Natural killer cell treated with Interleukin-12 subunit alpha and Interleukin-12 subunit beta and Interleukin-15 and Interleukin-18, amount 100 ng/mL, for 72 hours (primary cell): ENCODE results near the gene LSG1. TPM values are rescaled to one million over a fixed set of nuclear protein-coding genes. Genes with fewer than 3 reads are reported as not detected.
"Not testable (repeated sequence)": the region's sequence is repeated elsewhere in the genome, so short reads cannot be mapped to it uniquely, and the experiment has no call there.

Source experiments
- ATAC-seq, 2 donors: fragments of 150-1000 bp; cut with Tn5 transposase in 1 of 2; sonication (Bioruptor Pico), chemical (Tn5 transposase) in 1 of 2; 2 replicates each; pipeline ENCODE4 v1.10.0; 2021
- DNase-seq: peaks from one replicate; pipeline ENCODE4 v3.0.0; 2022; ENCODE audit warnings: low spot score
- H3K27ac Mint-ChIP-seq, 2 donors: 1 replicate in 1 of 2; 2 replicates in 1 of 2; pipeline ENCODE4 v1.8.0; 2022; ENCODE audit warnings: mixed read lengths in 2 of 2, mild to moderate bottlenecking in 1 of 2, moderate library complexity in 1 of 2
- H3K27me3 Mint-ChIP-seq, 2 donors: 1 replicate in 1 of 2; 2 replicates in 1 of 2; pipeline ENCODE4 v1.8.0; 2022; ENCODE audit warnings: mixed read lengths in 2 of 2
- H3K36me3 Mint-ChIP-seq: one replicate; pipeline ENCODE4 v1.8.0; 2022; ENCODE audit warnings: mixed read lengths
- H3K4me1 Mint-ChIP-seq, 2 donors: 1 replicate in 1 of 2; 2 replicates in 1 of 2; pipeline ENCODE4 v1.8.0; 2022; ENCODE audit warnings: low read depth in 2 of 2, mixed read lengths in 2 of 2, mild to moderate bottlenecking in 1 of 2
- H3K4me3 Mint-ChIP-seq: one replicate; pipeline ENCODE4 v1.8.0; 2022; ENCODE audit warnings: mixed read lengths
- H3K9me3 Mint-ChIP-seq: 2 replicates; pipeline ENCODE4 v1.8.0; 2022; ENCODE audit warnings: mixed read lengths
- total RNA-seq, 2 donors: library from RNA; stranded (reverse); gene quantifications; one replicate each; pipeline ENCODE4 v1.2.3, GENCODE V29; 2022

LSG1 gene
- total RNA-seq, 2 donors from 2014 or later, result 38.7 to 63.3 TPM

DNA sequence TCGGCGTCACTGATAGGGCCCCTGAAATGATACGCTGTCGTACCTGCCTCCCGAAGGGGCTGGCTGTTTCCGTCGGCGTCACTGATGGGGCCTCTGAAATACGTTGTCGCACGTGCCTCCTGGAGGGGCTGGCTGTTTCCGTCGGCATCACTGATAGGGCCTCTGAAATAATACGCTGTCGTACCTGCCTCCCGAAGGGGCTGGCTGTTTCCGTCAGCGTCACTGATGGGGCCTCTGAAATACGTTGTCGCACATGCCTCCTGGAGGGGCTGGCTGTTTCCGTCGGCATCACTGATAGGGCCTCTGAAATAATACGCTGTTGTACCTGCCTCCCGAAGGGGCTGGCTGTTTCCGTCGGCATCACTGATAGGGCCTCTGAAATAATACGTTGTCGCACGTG is 41.3 kb downstream of the LSG1 start:
- not testable (repeated sequence) for ATAC-seq, H3K36me3 Mint-ChIP-seq

DNA sequence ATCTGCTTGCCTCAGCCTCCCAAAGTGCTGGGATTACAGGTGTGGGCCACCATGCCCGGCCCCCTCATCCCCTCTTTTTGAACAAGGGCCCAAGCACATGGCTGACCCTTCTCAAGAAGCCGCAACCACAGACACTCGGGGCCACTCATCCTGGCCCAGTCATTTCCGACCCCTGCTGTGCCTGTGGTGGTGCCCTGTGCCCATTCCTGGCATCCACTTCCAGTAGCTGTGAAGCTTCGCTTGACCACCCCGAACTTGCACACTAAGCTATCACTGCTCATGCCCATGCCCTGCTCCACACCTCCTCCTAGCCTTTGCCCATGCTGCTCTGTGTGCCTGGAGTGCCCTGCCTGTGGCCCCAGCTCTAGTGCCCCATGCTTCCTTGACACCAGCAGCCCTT is 47.0 kb downstream of the LSG1 start:
- H3K4me1 Mint-ChIP-seq, result no peaks in the 10 kb centered on the region
- H3K4me3 Mint-ChIP-seq, result no peak overlapping the region
- no peaks in the 10 kb centered on the region for H3K36me3 Mint-ChIP-seq
- no peaks in the 10 kb centered on the region for H3K27me3 Mint-ChIP-seq
- DNase-seq (no peak), ATAC-seq (no peak)
- H3K27ac Mint-ChIP-seq, result no peak overlapping the region
- no peaks in the 10 kb centered on the region for H3K9me3 Mint-ChIP-seq

More for the DNA sequence above, 41.3 kb downstream of the LSG1 start:
- H3K27ac Mint-ChIP-seq, H3K9me3 Mint-ChIP-seq, H3K27me3 Mint-ChIP-seq, DNase-seq, H3K4me3 Mint-ChIP-seq, H3K4me1 Mint-ChIP-seq: not testable (repeated sequence)

DNA sequence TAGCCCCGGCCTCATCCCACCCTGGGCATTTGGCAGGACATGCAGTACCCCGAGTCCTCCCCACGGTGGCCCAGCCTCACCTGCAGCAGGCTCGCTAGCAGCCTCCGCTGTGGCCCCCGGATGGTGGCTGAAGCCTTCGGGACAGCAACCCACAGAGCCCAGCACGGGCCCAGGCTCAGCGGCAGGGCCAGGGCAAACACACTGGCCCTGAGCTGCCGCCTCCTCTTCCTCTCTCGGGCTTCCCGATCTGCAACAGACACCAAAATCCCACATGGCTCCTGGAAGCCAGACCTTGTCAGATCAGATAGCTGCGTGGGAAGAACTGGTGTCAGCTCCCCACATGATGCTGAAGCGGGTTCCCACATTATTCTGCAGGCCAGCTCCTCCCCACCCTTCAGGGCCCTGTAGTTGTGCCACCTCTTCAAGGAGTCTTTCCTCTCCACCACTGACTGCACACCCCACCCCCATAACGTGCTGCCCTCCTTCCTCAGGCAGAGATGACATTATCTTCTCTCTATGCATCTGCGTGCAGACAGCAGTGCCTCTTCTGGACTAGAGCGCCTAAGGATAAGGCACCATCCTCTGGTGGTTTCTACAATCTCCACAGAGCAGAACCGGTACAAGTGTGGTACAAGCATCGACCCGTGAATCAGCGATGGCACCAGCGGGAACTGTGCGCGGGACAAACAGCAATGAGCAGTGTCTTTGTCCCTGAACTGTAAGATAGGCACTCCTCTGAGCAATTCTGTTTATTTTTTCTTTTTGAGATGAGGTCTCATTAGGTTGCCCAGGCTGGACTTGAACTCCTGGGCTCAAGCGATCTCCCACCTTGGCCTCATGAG is 48.3 kb downstream of the LSG1 start:
- no peaks in the 10 kb centered on the region for H3K4me1 Mint-ChIP-seq
- ATAC-seq (no peak), DNase-seq (no peak)
- no peaks in the 10 kb centered on the region for H3K9me3 Mint-ChIP-seq
- H3K27ac Mint-ChIP-seq, result no peak overlapping the region
- H3K4me3 Mint-ChIP-seq, result no peak overlapping the region
- H3K27me3 Mint-ChIP-seq, result no peaks in the 10 kb centered on the region
- no peaks in the 10 kb centered on the region for H3K36me3 Mint-ChIP-seq

DNA sequence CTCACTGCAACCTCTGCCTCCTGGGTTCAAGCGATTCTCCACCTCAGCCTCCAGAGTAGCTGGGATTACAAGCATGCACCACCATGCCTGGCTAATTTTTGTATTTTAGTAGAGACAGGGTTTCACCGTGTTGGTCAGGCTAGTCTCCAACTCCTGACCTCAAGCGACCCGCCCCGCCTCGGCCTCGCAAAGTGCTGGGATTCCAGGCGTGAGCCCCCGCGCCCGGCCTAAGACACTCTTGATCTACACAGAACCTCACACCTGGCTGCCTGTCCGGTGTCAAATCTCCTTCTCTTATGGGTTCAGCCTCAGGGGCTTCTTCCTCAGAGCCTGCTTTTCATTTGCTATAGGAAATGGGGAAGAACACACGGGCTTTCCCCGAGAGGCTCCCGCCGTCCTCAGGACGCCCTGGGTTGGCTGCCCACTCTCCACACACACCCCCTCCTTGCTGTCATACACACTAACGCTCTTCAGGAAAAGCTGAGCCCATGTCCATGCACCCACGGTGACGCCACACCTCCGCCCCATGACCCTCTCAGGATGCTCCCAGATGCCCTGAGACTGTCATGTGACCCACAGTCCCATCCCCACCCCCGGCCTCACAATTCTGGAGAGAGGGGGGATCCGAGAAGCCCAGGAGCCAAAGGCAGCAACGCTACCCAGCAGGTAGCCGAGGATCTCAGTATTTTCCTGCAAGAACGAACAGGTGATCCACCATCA is 49.2 kb downstream of the LSG1 start:
- no peak overlapping the region for H3K4me3 Mint-ChIP-seq
- no peaks in the 10 kb centered on the region for H3K4me1 Mint-ChIP-seq
- H3K9me3 Mint-ChIP-seq, result no peaks in the 10 kb centered on the region
- ATAC-seq, result no peak
- H3K27me3 Mint-ChIP-seq, result no peaks in the 10 kb centered on the region
- no peaks in the 10 kb centered on the region for H3K36me3 Mint-ChIP-seq
- H3K27ac Mint-ChIP-seq, result no peak overlapping the region
- peak; percentile 35 for DNase-seq

DNA sequence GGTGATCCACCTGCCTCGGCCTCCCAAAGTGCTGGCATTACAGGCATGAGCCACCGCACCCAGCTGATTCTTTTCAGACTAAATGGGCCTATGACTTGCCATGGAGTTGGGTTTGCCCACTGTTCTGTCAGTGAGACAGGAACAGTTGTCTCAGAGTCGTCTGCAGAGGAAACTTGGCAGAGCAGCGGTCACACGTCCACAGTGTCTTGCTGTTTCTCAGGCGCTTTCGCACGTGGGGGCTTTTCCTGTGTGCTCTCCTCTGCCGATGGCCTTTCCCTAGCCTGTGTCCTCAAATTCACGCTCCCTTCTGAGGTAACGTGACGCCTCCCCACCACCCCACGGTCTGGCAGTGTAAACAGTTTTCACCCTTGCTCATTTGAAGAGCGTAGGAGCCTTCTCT is 50.0 kb downstream of the LSG1 start:
- Mint-ChIP-seq H3K36me3 (no peaks in the 10 kb centered on the region), H3K4me1 (no peaks in the 10 kb centered on the region), H3K27ac (no peak overlapping the region), H3K27me3 (no peaks in the 10 kb centered on the region), H3K9me3 (no peaks in the 10 kb centered on the region), H3K4me3 (no peak overlapping the region)
- peak; percentile 38 for DNase-seq
- no peak for ATAC-seq

DNA sequence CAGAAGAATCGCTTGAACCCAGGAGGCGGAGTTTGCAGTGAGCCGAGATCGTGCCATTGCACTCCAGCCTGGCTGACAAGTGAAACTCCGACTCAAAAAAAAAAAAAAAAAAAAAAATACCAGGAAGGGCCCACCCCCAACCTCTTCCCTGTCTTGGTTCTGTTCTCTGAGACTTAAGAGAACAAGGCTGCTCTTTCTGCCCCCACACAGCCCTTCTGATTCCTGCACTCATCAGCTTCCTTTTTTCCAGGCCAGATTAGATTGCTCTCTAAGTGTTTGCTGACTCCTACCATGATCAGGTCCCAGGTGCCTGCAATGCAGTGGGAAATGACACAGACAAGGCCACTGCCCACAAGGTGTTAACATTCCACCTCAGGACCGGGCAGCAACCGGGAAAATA is 51.8 kb downstream of the LSG1 start:
- H3K36me3 Mint-ChIP-seq, result no peaks in the 10 kb centered on the region
- H3K4me1 Mint-ChIP-seq, result no peaks in the 10 kb centered on the region
- no peak for ATAC-seq
- H3K9me3 Mint-ChIP-seq, result no peaks in the 10 kb centered on the region
- no peak overlapping the region for H3K4me3 Mint-ChIP-seq
- H3K27me3 Mint-ChIP-seq, result no peaks in the 10 kb centered on the region
- DNase-seq, result no peak
- H3K27ac Mint-ChIP-seq, result no peak overlapping the region

DNA sequence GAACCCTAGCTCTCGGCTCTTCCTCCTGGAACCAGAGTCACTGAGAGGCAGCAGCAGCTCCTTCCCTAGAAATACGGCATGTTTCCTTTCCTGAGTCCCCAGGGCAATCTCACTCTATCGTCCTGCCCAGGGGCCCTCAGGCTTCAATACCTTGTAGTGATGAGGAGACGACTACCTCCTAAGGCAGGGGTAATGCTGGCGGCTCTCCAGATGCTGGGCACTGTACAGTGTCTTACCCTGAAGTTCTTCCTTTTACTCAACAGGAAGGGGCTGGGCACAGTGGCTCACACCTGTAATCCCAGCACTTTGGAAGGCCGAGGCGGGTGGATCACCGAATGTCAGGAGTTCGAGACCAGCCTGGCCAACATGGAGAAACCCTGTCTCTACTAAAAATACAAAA is 52.2 kb downstream of the LSG1 start:
- no peaks in the 10 kb centered on the region for H3K9me3 Mint-ChIP-seq
- peak; percentile 37 for DNase-seq
- no peaks in the 10 kb centered on the region for H3K27me3 Mint-ChIP-seq

DNA sequence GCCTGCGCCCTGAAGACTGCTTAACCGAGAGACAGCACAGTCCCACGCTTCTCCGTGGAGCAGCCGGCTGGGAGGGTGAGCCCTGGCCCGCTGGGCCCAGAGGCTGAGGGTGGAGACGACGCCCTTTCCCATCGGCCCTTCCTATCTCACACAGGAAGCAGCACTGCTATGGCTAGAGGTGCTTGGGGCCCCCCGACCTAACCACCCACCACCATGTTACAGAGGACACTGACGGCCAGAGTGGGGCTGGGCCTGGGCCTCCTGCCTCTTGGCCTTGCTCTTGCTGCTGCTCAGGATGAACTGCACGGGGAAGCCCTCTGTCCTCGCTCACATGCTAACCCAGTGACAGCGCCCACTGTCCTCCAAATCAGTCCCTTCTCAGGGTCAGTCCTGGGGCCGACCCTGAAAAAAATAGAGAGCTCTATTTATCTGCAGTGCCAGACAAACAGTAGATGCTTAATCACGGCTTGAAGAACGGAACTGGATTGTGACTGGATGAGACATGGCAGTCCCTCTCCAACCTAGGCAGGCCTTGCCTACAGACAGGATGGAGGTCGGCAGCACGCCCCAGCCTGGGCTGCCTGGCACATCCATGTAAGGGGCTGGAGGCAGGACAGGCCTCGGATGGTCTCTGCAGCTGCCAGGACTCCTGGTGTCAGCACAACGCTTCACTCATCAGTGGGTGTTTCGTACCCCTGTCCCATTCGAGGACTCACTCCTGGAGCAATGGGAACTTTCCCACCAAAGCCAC is 53.0 kb downstream of the LSG1 start:
- Mint-ChIP-seq H3K9me3 (no peaks in the 10 kb centered on the region), H3K4me3 (no peak overlapping the region), H3K36me3 (no peaks in the 10 kb centered on the region), H3K4me1 (no peaks in the 10 kb centered on the region), H3K27me3 (no peaks in the 10 kb centered on the region), H3K27ac (no peak overlapping the region)
- ATAC-seq (peak in 1 of 2 donors; percentile 34), DNase-seq (no peak)

More for the DNA sequence above, 52.2 kb downstream of the LSG1 start:
- ATAC-seq, result no peak
- Mint-ChIP-seq H3K27ac (no peak overlapping the region), H3K4me1 (no peaks in the 10 kb centered on the region), H3K36me3 (no peaks in the 10 kb centered on the region), H3K4me3 (no peak overlapping the region)

DNA sequence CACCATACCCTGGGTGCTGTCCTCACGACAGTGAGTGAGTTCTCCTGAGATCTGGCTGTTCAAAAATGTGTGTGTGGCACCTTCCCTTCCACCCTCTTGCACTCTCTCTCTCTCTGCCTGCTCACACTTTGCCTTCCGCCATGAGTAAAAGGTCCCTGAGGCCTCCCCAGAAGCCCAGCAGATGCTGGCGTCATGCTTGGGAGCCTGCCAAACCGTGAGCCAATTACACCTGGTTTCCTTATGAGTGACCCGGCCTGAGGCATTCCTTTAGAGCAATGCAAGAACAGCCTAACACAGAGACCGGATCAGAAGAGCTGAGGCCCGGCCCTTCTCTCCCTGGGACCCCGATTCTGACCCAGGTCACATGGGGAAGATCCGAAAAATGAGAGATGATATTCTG is 54.2 kb downstream of the LSG1 start:
- DNase-seq, result no peak
- H3K4me3 Mint-ChIP-seq, result no peak overlapping the region
- H3K36me3 Mint-ChIP-seq, result no peaks in the 10 kb centered on the region
- ATAC-seq, result no peak
- H3K27me3 Mint-ChIP-seq, result no peaks in the 10 kb centered on the region
- H3K4me1 Mint-ChIP-seq, result no peaks in the 10 kb centered on the region
- no peak overlapping the region for H3K27ac Mint-ChIP-seq
- no peaks in the 10 kb centered on the region for H3K9me3 Mint-ChIP-seq

DNA sequence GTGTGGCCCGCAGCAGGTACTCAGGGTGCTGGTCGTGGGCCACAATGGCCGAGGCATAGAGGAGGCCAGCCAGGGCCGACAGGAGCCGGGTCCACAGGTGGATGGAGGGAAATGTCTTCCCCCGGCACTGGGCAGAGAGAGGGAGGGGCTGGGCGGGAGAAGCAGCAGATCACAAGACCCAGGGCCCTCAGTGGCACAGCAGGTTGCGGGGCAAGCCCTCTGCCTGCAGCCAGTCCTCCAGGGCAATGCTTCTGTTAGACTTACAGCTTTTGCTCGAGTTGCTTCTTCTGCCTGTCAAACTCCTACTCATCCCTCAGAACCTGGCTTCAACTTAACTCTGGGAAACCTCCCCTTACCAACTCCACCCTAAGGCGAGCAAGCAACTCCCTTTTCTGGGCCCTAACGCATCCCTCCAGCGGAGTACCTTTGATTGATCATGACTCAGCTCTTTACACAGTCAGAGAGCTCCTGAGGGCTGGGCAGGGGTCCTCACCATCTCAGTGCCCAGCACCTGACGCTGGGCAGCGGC is 54.8 kb downstream of the LSG1 start:
- H3K4me1 Mint-ChIP-seq, result no peaks in the 10 kb centered on the region
- no peaks in the 10 kb centered on the region for H3K9me3 Mint-ChIP-seq
- peak in 1 of 2 donors; percentile 46 for ATAC-seq
- H3K4me3 Mint-ChIP-seq, result no peak overlapping the region
- H3K36me3 Mint-ChIP-seq, result no peaks in the 10 kb centered on the region
- no peak overlapping the region for H3K27ac Mint-ChIP-seq
- no peak for DNase-seq
- no peaks in the 10 kb centered on the region for H3K27me3 Mint-ChIP-seq

DNA sequence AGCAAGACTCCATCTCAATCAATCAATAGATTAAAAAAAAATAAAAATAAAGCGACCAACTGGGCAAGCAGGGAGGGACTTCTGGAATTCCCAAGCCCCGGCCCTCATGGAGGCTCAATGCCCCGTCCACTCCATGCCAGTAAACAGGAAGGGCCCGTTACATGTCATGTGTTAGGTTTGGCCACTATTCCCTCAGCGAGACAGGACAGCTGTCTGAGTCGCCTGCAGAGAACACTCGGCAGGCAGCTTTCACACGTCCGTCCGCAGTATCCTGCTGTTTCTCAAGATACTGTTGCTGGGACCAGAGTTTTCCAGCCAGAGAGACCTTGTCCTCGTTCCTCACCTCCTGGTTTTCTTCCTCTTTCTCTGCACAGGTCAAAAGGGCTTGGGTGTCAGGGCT is 56.8 kb downstream of the LSG1 start:
- no peak overlapping the region for H3K27ac Mint-ChIP-seq
- no peaks in the 10 kb centered on the region for H3K36me3 Mint-ChIP-seq
- DNase-seq (no peak), ATAC-seq (no peak)
- no peaks in the 10 kb centered on the region for H3K27me3 Mint-ChIP-seq
- H3K9me3 Mint-ChIP-seq, result no peaks in the 10 kb centered on the region
- no peaks in the 10 kb centered on the region for H3K4me1 Mint-ChIP-seq
- H3K4me3 Mint-ChIP-seq, result no peak overlapping the region

DNA sequence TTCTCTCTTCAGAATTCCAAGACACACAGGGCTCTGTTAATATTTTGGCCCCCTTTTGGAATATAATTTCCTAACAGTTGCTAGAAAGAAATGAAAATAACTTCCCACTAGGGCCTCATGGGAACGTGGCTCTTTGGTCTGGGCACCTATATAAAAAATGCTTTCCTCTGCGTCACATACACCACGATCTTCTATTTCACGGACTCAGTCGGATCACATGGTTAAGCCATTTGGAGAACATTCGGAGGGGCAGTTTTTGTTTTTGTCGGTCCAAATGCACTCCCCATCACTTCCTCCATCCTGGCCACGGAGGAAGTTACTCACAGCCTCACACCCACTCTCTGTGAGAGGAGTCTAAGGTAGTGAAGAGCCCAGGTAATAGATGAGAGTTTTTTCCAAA is 59.8 kb downstream of the LSG1 start:
- Mint-ChIP-seq H3K27ac (no peak overlapping the region), H3K4me1 (no peaks in the 10 kb centered on the region), H3K4me3 (no peak overlapping the region), H3K36me3 (no peaks in the 10 kb centered on the region), H3K27me3 (no peaks in the 10 kb centered on the region), H3K9me3 (no peaks in the 10 kb centered on the region)
- ATAC-seq (no peak), DNase-seq (no peak)

DNA sequence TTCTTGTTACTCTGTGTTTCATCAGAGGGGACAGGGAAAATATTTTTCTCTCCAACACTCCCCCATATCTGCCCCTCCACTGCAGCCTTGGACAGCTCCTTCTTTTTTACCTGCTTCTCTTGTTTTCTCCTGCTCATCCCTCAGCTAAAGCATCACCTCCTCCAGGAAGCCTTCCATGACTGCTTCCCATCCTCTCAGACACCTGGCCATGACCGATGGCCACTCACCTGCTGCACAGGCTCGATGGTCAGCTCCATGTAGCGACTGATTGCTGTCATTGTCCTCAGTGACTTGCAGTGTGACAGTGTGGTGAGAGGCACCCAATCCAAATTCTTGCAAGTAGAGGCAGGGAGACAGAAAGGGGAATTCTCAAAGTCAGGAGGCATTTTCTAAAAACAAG is 61.3 kb downstream of the LSG1 start:
- H3K9me3 Mint-ChIP-seq, result no peaks in the 10 kb centered on the region
- H3K4me1 Mint-ChIP-seq, result no peaks in the 10 kb centered on the region
- DNase-seq, result no peak
- no peaks in the 10 kb centered on the region for H3K36me3 Mint-ChIP-seq
- no peaks in the 10 kb centered on the region for H3K27me3 Mint-ChIP-seq
- H3K27ac Mint-ChIP-seq, result no peak overlapping the region
- H3K4me3 Mint-ChIP-seq, result no peak overlapping the region
- no peak for ATAC-seq

DNA sequence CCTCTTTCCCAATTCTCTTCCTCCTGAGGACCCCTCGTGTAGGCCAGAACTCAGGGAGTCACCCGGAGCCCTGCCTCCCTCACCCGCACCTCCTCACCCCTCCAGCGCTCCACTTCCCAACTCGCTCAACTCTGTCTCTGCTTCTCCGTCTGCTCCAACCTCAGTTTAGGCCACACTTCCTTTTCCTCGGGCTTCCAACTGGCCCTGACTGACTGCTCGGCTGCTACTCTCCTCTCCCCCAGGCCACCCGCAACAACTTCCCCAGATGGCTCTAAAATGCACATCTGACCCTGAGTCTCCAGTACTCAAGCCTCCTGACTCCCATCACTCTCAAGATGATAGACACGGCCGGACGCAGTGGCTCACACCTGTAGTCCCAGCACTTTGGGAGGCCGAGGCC is 62.4 kb downstream of the LSG1 start:
- H3K4me3 Mint-ChIP-seq, result no peak overlapping the region

More for the DNA sequence above, 62.4 kb downstream of the LSG1 start:
- no peaks in the 10 kb centered on the region for H3K27me3 Mint-ChIP-seq
- no peak for DNase-seq
- no peaks in the 10 kb centered on the region for H3K9me3 Mint-ChIP-seq
- no peak overlapping the region for H3K27ac Mint-ChIP-seq
- H3K4me1 Mint-ChIP-seq, result no peaks in the 10 kb centered on the region
- no peak for ATAC-seq
- no peaks in the 10 kb centered on the region for H3K36me3 Mint-ChIP-seq
